Measurements from ENCODE around the gene PTGDR2.

Gene PTGDR2

GRCh38 chr11:60874421-60875365 lies 18.9 kb upstream of the PTGDR2 start:
- DNase-seq (ENCODE audit: low read depth): no peak

- no peak for DNase-seq (ENCODE audit: low read depth)
Measured at GRCh38 chr11:60873533-60873932, 17.8 kb upstream of the PTGDR2 start.

GRCh38 chr11:60872961-60873524 lies 17.3 kb upstream of the PTGDR2 start:
- DNase-seq (ENCODE audit: low read depth): peak; percentile 29

GRCh38 chr11:60872124-60872960 lies 16.6 kb upstream of the PTGDR2 start:
- DNase-seq (ENCODE audit: low read depth): peak; percentile 85

GRCh38 chr11:60871378-60872061 lies 15.8 kb upstream of the PTGDR2 start:
- DNase-seq (ENCODE audit: low read depth): peak; percentile 22

- no peak for DNase-seq (ENCODE audit: low read depth)
Measured at GRCh38 chr11:60870733-60871377, 15.1 kb upstream of the PTGDR2 start.

- no peak for DNase-seq (ENCODE audit: low read depth)
Measured at GRCh38 chr11:60870276-60870675, 14.5 kb upstream of the PTGDR2 start.

GRCh38 chr11:60869451-60869825 lies 13.7 kb upstream of the PTGDR2 start:
- DNase-seq (ENCODE audit: low read depth): no peak

DNA sequence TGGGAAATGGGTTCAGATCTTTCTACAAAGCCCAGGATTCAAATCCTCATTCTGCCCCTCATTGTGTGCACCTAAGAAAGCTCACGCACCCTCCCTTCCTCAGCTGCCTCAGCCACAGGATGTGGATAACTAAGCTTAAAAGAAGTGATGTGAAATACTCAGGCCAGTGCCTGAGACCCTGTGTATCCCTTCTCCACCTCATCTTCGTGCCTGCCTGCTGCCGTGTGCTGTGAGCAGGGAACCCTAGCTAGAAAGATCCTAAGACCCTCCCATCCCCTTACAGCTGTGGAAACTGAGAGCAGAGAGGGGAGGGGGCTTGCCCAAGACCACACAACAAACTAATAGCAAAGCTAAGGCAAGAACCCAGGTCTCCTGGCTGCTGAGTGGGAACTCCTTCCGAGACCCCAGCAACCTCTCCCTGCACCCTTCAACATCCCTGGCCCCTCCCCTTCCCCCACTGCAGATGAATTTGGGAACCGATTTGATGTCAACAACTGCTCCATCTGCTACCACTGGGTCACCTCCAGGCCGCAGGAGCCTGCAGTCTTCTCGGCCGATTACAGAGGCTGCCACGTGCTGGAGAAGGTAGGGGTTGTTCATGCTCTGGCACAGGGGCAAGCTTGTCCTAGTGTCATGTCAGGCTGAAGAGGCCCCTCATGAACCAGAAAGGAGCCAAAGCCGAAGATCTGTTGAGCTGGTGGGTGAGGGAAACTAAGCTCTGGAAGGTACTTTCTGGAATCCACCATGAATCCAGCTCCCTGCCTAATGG lies 13.1 kb upstream of the PTGDR2 start:
- DNase-seq (ENCODE audit: low read depth): no peak

- no peak for DNase-seq (ENCODE audit: low read depth)
Measured at GRCh38 chr11:60867871-60868681, 12.3 kb upstream of the PTGDR2 start.

DNA sequence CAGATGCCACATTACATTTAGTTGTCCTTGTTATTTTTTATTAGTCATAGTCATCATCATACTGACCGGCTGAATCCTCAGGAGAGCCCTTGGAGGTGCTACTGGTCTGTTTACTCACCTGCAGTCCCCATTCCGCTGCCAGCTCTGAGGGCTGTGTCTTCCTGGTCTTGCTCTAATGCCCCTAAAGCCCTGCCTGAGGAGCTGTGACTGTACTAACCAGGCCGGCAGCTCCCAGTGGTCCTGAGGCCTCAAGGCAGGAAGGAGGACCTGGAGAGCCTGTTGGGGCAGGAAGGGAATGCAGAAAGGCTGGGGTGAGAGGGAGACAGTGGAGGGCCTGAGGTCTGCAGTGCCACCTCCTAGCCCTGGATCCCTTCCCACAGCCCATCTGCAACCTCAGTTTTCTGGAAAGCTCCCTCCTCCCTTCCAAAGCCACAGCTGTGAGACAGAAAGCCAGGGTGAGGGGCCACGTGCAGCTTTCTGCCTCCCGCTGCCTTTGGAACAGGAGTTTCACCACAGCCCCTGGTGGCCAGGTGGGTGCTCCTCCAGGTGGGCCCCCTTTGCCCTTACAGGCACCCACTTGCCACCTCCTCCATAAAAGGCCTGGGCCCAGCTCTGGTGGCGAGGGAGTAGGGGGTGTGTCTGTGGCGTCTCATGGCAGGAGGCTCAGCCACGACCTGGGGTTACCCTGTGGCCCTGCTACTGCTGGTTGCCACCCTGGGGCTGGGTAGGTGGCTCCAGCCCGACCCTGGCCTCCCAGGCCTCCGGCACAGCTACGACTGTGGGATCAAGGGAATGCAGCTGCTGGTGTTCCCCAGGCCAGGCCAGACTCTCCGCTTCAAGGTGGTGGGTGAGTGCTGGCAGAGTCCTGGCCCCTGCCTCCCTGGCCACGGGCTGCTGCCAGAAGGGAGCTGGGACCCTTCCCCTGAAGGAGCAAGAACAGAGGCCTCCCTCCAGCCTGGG lies 11.4 kb upstream of the PTGDR2 start, which contains the start of gene ZP1:
ZP1 (plus strand) TSS at position 632 of the 960 bp plus-strand sequence; CDS start at position 652, 20 bp downstream.
- no peak for DNase-seq (ENCODE audit: low read depth)

GRCh38 chr11:60864856-60865513 lies 9.2 kb upstream of the PTGDR2 start:
- no peak for DNase-seq (ENCODE audit: low read depth)

DNA sequence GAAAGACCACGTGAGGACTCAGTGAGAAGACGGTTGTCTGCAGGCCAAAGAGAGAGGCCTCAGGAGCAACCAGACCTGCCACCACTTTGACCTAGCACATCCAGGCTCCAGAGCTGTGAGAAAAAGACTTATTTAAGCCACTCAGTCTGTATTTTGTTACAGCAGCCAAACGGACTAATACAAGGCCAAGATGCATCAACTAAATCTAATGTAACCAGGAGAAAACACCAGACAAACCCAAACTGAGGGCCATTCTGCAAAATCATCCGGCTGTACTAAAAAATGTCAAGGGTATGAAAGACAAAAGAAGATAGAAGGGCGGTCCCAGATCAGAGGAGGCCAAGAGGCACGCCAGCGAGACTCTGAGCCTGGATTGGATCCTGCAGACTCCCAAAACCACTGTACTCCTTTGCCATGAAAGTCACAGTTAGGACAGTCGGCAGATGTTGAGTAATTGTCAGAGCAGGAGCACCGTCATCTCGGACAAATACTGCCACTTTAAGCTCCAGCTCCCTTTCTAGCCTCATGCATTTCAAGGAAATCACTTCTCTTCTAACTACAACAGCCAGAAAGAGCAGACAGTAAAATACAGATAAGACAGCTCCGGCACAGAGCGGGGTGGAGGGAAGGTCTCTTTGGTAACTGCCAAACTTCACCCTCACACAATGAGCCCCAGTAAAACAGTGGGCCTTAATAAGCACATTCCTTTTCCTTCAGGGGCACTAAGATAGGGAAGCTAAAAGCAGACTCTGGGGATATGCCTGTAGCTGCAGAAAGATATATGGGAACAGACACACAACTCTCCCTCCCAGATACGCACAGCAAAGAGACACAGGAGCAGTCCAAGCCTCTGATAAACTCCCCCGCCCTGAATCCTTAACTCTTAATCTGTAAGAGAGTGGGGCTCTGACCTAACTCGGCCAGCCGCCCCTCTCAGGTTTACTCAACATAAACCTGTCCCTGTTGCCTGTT lies 8.1 kb upstream of the PTGDR2 start:
- DNase-seq (ENCODE audit: low read depth): no peak

- DNase-seq (ENCODE audit: low read depth): no peak
Measured at GRCh38 chr11:60862171-60862570, 6.4 kb upstream of the PTGDR2 start.

DNA sequence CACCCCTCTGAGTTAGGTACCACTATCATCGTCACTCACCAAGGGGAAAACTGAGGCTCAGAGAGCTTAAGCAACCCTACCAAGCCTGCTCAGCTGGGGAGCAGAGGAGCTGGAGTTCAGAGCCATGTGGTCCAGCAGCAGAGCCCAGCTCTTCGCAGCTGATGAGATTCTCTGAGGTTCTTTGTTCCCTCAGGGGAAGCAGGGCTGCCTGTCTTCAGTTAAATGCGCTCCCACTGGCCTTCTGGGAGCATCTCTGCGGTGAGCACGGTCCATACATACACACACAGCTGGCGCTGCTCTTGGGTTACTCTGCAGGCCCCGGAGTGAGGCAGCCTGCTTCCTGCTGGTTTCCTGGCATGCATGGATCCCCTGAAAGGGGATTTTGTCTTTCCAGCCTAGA lies 5.2 kb upstream of the PTGDR2 start:
- DNase-seq (ENCODE audit: low read depth): no peak

DNA sequence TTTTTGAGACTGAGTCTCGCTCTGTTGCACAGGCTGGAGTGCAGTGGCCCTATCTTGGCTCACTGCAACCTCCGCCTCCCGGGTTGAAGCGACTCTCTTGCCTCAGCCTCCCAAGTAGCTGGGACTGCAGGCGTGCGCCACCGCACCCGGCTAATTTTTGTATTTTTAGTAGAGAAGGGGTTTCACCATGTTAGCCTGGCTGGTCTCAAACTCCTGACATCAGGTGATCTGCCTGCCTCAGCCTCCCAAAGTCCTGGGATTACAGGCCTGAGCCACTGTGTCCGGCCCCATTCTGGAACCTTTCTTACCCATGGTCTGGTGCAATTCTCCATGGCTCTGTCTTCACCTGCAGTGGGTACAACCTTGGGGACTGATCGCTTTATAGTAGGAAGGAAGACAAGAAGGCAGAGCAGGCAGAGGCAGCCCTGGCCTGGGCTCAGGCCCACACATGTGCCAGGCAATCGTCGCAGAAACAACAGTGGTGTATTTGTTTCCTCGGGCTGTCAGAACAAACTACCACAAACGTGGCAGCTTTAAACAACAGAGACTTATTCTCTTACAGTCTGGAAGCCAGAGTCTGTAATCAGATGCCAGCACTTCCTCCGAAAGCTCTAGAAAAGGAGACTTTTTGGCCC lies 4.0 kb upstream of the PTGDR2 start:
- DNase-seq (ENCODE audit: low read depth): no peak
